Measurements from ENCODE around the gene SMARCA2.

The SMARCA2 gene

GRCh38 chr9:2014696-2015580, at the start of gene SMARCA2:
SMARCA2 (plus strand) TSS chr9:2015347; CDS start chr9:2029023, 13,676 bp downstream.
- DNase-seq = peak; percentile 80

DNA sequence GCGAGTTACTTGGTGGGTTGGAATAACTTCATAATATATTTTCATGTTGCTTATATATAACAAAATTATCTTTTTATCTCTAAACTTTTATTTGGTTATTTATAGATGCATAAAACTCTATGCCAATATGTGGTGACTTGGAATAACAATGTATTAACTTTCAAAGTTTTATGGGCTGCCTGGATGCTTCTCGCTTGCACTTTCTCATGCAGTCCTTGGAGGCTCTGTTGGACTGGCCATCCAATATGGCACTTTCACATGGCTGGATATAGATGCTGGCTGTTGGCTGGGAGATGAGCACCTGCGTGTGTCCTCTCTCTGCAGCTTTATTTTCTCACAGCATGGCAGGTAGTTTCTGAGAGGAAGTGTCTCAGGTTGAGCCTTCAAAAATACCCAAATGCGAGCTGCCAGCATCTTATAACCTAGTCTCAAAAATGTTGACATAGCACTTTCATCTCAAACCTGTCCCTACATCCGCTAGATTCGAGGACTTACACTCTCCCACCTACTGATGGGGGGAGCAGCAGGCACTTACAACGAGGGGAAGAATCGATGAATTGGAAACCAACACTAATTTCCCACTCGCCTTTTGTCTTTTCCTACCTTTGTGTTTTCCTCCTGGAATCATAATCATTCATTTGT, 48.3 kb upstream of the SMARCA2 start:
- DNase-seq = no peak

- DNase-seq = no peak
Measured at GRCh38 chr9:1969160-1969559, 46.0 kb upstream of the SMARCA2 start.

GRCh38 chr9:1969898-1970297, 45.2 kb upstream of the SMARCA2 start:
- DNase-seq = no peak

DNA sequence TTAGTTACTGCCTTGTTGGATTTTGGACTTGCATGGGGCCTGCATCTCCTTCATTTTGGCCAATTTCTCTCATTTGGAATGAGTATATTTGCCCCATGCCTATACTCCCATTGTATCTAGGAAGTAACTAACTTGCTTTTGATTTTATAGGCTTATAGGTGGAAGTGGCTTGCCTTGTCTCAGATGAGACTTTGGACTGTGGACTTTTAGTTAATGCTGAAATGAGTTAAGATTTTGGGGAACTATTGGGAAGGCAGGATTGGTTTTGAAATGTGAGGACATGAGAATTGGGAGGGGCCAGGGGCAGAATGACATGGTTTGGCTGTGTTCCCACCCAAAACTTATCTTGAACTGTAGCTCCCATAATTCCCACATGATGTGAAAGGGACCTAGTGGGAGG, 42.5 kb upstream of the SMARCA2 start:
- DNase-seq = no peak

GRCh38 chr9:1977026-1977425, 38.1 kb upstream of the SMARCA2 start:
- DNase-seq = no peak

GRCh38 chr9:1978941-1979340, 36.2 kb upstream of the SMARCA2 start:
- DNase-seq = no peak

DNA sequence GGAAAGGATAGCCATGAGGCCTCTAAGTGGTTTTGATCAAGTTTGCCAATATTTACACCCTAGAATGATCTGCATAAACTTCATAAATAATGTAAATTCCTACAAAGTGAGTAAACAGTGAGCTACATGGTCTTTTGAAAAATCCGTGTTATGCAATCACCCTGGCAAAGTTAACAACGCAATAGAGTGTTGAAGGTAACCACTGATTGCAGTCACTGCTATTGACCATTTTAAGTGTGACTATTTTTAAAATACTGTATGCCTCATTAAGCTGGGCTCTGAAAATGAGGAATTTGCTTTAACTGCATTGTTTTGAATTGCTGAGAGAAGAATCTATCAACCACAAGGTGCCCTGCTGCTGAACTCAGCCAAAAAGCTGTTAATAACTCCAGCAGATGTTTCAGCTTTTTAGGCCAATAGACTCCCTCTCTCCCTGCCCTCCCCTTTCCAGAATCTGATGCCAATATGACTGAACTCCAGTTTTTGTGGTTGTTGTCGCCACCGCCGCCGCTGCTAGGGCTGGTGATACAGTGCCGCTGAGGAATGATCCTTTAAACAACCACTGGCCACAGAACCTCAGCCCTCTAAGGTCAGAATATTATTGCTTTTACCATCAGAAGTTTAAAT, 35.3 kb upstream of the SMARCA2 start:
- no peak for DNase-seq

DNA sequence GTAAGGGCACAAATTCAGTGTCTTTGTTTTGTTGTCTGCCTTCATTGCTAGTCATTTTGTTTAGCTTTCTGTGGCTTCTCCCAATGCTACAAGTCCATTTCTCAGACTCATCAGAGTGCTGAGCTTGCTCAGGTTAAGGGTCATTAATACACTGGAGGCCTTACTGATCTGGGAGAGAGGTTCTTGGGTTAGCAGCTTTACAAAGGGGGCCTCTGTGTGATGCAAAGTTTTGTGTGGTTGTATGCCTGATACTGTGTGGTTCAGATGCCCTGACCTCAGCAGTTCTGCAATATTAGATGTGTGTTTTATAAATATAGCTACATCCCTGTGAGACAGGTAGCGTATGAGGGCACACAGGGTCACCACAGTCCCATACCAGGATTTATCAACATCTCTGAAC, 34.8 kb upstream of the SMARCA2 start:
- no peak for DNase-seq

DNA sequence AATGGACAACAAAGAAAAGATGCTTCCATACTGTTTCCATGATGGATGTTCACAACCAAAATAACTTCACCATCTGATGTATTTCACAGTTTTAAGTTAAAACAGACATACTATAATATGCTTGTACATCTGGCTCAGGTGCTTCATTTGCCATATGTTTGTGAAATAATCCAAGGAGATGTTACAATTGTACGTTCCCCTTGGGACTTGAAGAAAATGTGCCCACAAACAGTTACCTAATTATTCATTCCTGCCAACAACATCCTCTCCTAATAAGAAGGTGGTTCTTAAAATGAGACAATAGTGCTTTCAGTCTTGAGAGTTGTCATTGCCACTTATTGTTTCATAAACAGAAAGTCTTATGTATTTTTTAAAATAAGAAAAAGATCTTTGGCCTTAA, 33.1 kb upstream of the SMARCA2 start:
- DNase-seq = no peak

GRCh38 chr9:1986341-1986740, 28.8 kb upstream of the SMARCA2 start:
- DNase-seq = no peak

DNA sequence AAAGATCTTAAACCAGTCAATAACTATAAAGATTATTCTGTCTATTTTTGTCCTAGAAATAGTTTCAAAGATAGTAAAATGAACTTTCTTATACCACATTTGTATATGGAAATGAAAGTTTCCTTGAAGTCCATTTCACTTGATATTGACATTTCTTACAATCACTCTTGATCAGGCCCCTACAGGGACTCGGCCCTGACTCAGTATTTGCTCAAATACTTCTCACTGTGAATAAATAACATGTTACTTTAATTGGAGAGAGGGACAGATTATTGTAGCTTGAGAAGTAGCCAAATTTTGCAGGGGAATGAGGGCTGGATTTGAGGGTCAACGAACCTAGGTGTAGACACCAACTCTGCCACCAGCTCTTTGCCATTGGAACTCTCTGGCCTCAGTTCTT, 25.6 kb upstream of the SMARCA2 start:
- no peak for DNase-seq

GRCh38 chr9:1994180-1994579, 21.0 kb upstream of the SMARCA2 start:
- no peak for DNase-seq

GRCh38 chr9:1995084-1995483, 20.1 kb upstream of the SMARCA2 start:
- DNase-seq = no peak

- DNase-seq = no peak
Measured at GRCh38 chr9:1996156-1996555, 19.0 kb upstream of the SMARCA2 start.

DNA sequence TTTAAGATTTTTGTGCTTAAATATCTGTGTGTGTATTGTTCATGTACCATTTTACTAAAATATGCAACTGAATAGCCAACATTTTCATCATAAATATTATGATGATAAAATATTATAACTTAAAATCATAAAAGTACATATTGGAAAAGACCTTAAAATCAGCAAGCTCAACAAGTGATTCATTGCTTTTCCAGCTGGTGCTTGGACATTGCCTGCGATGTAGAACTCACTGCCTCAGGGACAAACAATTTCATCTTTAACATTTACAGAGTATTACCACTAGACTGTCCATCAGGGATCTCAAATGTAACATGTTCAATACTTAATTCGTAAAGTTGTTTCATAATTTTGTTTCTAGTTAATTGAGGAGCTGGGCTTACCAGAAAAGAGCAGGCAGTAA, 17.5 kb upstream of the SMARCA2 start:
- no peak for DNase-seq

GRCh38 chr9:1998111-1998510, 17.0 kb upstream of the SMARCA2 start:
- no peak for DNase-seq

DNA sequence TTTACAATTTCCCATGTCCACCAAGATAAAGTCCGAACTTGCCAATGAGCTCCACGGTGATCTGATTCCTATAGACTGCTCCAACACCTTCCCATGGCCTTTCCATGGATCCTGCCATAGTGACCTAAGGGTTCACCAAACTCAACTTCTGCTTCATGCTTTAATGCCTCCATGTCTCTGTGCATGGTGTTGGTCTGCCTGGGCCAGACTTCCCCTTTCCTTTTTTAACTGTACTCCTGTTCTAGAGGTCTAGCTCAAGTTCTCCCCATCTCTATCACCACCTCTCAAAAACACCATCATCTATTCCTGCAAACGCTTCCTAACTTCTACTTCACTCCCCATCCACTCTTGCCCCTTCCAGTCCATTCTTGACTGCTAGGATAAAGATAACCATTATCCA, 14.8 kb upstream of the SMARCA2 start:
- DNase-seq = no peak

DNA sequence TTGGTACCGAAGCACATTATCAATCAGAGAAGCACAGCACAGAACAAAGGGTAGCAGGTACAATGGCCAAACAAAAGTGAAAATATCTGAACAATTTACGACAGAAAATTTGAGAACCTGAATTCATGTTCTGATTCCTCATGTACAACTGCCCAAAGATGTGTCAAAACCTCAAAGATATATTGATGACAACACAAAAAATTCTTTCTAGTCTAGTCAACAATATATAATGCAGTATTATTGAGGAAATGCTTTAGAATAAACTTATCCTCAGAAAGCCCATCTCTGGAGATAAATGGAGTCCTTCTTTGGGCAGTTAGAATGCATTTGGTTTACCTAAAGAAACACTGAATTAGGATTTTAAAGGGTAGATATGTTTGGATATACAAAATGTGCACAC, 6.8 kb upstream of the SMARCA2 start:
- DNase-seq = no peak

GRCh38 chr9:2012347-2012746, 2.8 kb upstream of the SMARCA2 start:
- DNase-seq = no peak

- DNase-seq = no peak
Measured at GRCh38 chr9:2013743-2014475, 1.2 kb upstream of the SMARCA2 start.

DNA sequence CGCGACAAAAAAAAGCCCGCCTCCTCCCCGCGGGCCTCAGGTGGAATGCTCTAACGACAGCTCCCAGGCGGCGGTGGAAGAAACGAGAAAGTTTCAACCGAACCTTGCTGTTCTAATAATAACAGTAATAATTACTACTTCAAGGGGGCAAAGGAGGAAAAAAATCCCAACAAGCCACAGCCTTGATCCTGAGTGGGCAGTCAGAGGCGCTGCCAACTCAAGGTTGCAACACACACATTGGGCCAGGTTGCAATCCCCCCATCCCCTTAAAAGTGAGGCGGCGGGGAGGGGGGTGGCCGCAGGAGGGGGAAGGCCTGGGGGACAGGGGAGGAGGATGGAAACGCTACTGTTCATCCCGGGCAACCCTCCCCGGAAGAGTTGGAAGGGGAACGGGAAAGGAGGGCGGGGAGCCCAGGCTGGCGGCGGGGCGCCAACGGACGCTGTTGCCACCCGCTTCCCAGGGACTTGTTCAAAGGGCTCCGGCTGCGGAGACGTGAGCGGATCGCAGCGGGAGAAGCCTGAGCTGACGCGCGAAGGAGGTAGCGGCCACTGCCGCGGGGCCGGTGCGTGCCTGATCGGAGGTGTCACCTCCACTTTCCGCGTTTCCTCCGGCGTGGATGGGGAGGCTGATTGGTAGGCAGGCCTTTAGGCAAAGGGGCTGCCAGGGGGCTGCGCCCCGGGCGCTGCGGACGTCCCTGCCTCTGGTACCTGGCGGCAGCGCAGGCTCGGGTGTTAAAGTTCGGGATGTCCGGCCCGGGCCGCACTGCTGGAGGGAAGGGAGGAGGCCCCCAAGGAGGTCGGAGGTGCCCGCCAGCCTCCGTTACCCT, 647 bp downstream of the SMARCA2 start:
- no peak for DNase-seq
